Natural killer cell (primary cell): ENCODE results near the gene SCYL3. TPM values are rescaled to one million over a fixed set of nuclear protein-coding genes. Genes with fewer than 3 reads are reported as not detected.
A peak's percentile ranks its signal among the peaks of the same experiment; 100 is the strongest.

Experiments used
- ATAC-seq, 3 donors: fragments of 150-1000 bp in 2 of 3; fragments of 200-7000 bp in 1 of 3; cut with Tn5 transposase; 1 replicate in 1 of 3; 2 replicates in 2 of 3; pipeline ENCODE4 v1.10.0; 2021; ENCODE audit warnings: mild to moderate bottlenecking in 2 of 3, moderate library complexity in 2 of 3
- DNase-seq, 2 donors: peaks; one replicate each; pipeline versions ENCODE4 v3.0.0 to v3.0.0-alpha.2; 2013 to 2021; ENCODE audit warnings: mixed read lengths in 1 of 2
- H3K27ac ChIP-seq: one replicate; pipeline ENCODE4 v1.5.1; 2013; ENCODE audit warnings: mild to moderate bottlenecking, low read length
- H3K27me3 ChIP-seq: one replicate; pipeline ENCODE4 v1.6.1; 2013; ENCODE audit warnings: low read length; ENCODE audit not compliant: control insufficient read depth, insufficient read depth
- H3K36me3 ChIP-seq: one replicate; pipeline ENCODE4 v1.6.1; 2013; ENCODE audit warnings: low read length; ENCODE audit not compliant: control insufficient read depth, insufficient read depth
- H3K4me1 ChIP-seq: one replicate; pipeline ENCODE4 v1.6.1; 2013; ENCODE audit warnings: low read length; ENCODE audit not compliant: control insufficient read depth, insufficient read depth
- H3K4me3 ChIP-seq: one replicate; pipeline ENCODE4 v1.5.1; 2013; ENCODE audit warnings: low read length
- H3K9me3 ChIP-seq: one replicate; pipeline ENCODE4 v1.6.1; 2013; ENCODE audit warnings: low read length; ENCODE audit not compliant: control insufficient read depth, insufficient read depth
- H3K27ac Mint-ChIP-seq, 2 donors: one replicate each; pipeline ENCODE4 v1.8.0; 2022; ENCODE audit warnings: mild to moderate bottlenecking in 2 of 2, mixed read lengths in 2 of 2, moderate library complexity in 1 of 2
- H3K27me3 Mint-ChIP-seq, 2 donors: one replicate each; pipeline ENCODE4 v1.8.0; 2022; ENCODE audit warnings: low read depth in 2 of 2, mixed read lengths in 2 of 2
- H3K36me3 Mint-ChIP-seq: one replicate; pipeline ENCODE4 v1.8.0; 2022; ENCODE audit warnings: mixed read lengths
- H3K4me1 Mint-ChIP-seq, 2 donors: one replicate each; pipeline ENCODE4 v1.8.0; 2022; ENCODE audit warnings: mixed read lengths in 2 of 2
- H3K4me3 Mint-ChIP-seq: one replicate; pipeline ENCODE4 v1.8.0; 2022; ENCODE audit warnings: mild to moderate bottlenecking, moderate library complexity, mixed read lengths
- H3K9me3 Mint-ChIP-seq, 2 donors: one replicate each; pipeline ENCODE4 v1.8.0; 2022; ENCODE audit warnings: mixed read lengths in 2 of 2
- WGBS: methylation state at CpG from one replicate; pipeline ENCODE4 v1.1.7; 2013; ENCODE audit warnings: missing lambda C conversion rate; ENCODE audit not compliant: insufficient coverage; 5-methylcytosine and 5-hydroxymethylcytosine counted together
- intact Hi-C: fragments of 100-400 bp; cut with micrococcal nuclease; formaldehyde crosslinking; loops from one replicate; pipeline ENCODE4 v1.14.2; 2022
- total RNA-seq, 4 donors: library from RNA; stranded (reverse); fragments of 120-200 nt in 1 of 4; gene quantifications; one replicate each; pipeline versions ENCODE4 v1.2.3 to v1.2.4, GENCODE V29; 2013 to 2022
- TF ChIP-seq, protein P1 (sequence below): fragments of 200-600 bp; IDR thresholded peaks from one replicate; pipeline ENCODE4 v1.8.0; 2022; ENCODE audit warnings: antibody characterized with exemption

The SCYL3 gene
- total RNA-seq, 3 donors from 2014 or later (not counting 1 experiment from before 2014, with no cell fraction given): 6.0 to 12.3 (median 7.0) TPM

DNA sequence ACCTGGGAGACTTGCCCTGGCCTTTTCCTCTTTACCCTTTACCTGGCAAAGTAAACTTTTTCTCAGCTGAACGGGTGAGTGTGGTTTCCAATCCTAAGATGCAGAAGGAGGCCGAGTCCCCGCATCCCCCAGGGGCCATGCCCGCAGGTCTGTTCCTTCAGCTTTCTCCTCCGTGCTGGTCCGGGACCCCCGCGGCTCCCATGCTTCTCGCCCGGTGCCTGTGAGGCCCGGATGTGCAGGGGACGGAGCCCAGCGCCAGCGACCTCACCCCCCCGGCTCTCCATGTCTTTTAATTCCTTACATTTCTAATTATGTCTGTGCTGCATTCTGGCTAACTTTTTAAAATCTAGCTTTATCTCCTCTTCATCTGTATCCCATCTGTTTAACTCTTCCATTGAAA is 21.5 kb upstream of the SCYL3 start:
- no peak for ATAC-seq
- Mint-ChIP-seq H3K9me3 (no peaks in the 10 kb centered on the region), H3K36me3 (no peaks in the 10 kb centered on the region), H3K4me3 (no peak overlapping the region), H3K27me3 (no peaks in the 10 kb centered on the region), H3K27ac (no peak overlapping the region), H3K4me1 (peaks cover 14% of the 10 kb centered on the region in 2 donors)
- intact Hi-C loops: no loop called here
- H3K36me3 ChIP-seq: peaks cover 2% of the 10 kb centered on the region
- H3K4me3 ChIP-seq: no peak overlapping the region
- H3K27me3 ChIP-seq: no peaks in the 10 kb centered on the region
- H3K9me3 ChIP-seq: no peaks in the 10 kb centered on the region
- no peak for DNase-seq
- peaks cover 17% of the 10 kb centered on the region for H3K4me1 ChIP-seq
- TF ChIP-seq, protein P1, sequence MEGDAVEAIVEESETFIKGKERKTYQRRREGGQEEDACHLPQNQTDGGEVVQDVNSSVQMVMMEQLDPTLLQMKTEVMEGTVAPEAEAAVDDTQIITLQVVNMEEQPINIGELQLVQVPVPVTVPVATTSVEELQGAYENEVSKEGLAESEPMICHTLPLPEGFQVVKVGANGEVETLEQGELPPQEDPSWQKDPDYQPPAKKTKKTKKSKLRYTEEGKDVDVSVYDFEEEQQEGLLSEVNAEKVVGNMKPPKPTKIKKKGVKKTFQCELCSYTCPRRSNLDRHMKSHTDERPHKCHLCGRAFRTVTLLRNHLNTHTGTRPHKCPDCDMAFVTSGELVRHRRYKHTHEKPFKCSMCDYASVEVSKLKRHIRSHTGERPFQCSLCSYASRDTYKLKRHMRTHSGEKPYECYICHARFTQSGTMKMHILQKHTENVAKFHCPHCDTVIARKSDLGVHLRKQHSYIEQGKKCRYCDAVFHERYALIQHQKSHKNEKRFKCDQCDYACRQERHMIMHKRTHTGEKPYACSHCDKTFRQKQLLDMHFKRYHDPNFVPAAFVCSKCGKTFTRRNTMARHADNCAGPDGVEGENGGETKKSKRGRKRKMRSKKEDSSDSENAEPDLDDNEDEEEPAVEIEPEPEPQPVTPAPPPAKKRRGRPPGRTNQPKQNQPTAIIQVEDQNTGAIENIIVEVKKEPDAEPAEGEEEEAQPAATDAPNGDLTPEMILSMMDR: no peak
- 76% methylated on average over 15 of the region's 15 CpGs for WGBS
- no peak overlapping the region for H3K27ac ChIP-seq

DNA sequence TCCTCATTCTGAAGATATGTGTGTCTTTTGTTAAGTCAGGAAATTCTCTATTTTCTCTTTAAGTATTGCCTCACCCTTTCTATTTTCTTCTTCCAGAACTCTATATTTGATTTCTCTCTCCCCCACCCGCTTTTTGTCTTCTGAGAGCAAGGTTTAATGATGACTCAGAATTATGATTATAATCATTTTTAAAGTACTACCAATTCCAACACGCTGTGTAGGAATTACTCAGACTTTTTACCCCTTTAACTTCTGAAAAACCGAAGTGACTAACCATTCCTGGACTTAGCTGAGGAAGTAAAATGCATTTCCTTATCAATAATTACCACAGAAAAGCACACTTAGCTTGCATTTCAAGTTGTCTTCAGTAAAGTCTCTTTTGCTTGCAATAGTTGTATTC is 20.8 kb upstream of the SCYL3 start:
- Histone ChIP-seq H3K4me1 (peaks cover 18% of the 10 kb centered on the region), H3K9me3 (no peaks in the 10 kb centered on the region), H3K27me3 (no peaks in the 10 kb centered on the region), H3K4me3 (no peak overlapping the region), H3K36me3 (peaks cover 2% of the 10 kb centered on the region), H3K27ac (no peak overlapping the region)
- Mint-ChIP-seq H3K4me3 (no peak overlapping the region), H3K27me3 (no peaks in the 10 kb centered on the region), H3K9me3 (no peaks in the 10 kb centered on the region), H3K36me3 (no peaks in the 10 kb centered on the region), H3K4me1 (peaks cover 14% of the 10 kb centered on the region in 2 donors), H3K27ac (no peak overlapping the region)
- 66% methylated on average over 2 of the region's 3 CpGs for WGBS
- intact Hi-C loops: no loop called here
- TF ChIP-seq, protein P1: no peak
- ATAC-seq (no peak), DNase-seq (no peak)

DNA sequence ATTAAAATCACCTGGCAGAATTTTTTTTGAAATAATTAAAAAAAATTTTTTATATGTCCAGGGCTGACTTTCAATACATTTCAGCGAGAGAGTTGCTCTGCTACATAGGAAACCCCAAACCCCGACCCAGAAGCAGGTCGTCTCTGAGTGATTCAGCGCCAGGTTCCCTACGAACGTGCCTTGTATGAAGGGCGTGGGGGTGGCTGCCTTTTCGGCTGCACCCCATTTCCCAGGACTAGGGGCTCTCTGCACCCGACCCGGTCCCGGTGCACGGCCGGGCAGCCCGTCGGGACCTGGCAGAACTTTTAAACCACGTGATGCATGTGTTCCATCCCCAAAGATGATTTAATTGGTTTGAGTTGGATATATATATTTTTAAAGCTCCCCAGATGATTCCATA is 15.8 kb upstream of the SCYL3 start:
- H3K36me3 Mint-ChIP-seq: no peaks in the 10 kb centered on the region
- no peak overlapping the region for H3K4me3 Mint-ChIP-seq
- 80% methylated on average over 16 of the region's 16 CpGs for WGBS
- peak overlapping the region; percentile 74 to 83 for H3K27ac Mint-ChIP-seq
- ATAC-seq: no peak
- H3K4me3 ChIP-seq: no peak overlapping the region
- peaks cover 9 to 19% of the 10 kb centered on the region in 2 donors for H3K4me1 Mint-ChIP-seq
- no peaks in the 10 kb centered on the region for H3K27me3 ChIP-seq
- intact Hi-C loops: no loop called here
- no peaks in the 10 kb centered on the region for H3K9me3 ChIP-seq
- peak overlapping the region; percentile 66 for H3K27ac ChIP-seq
- no peaks in the 10 kb centered on the region for H3K9me3 Mint-ChIP-seq
- H3K36me3 ChIP-seq: no peaks in the 10 kb centered on the region
- DNase-seq: no peak
- peaks cover 6% of the 10 kb centered on the region for H3K4me1 ChIP-seq
- TF ChIP-seq, protein P1: no peak
- no peaks in the 10 kb centered on the region for H3K27me3 Mint-ChIP-seq

DNA sequence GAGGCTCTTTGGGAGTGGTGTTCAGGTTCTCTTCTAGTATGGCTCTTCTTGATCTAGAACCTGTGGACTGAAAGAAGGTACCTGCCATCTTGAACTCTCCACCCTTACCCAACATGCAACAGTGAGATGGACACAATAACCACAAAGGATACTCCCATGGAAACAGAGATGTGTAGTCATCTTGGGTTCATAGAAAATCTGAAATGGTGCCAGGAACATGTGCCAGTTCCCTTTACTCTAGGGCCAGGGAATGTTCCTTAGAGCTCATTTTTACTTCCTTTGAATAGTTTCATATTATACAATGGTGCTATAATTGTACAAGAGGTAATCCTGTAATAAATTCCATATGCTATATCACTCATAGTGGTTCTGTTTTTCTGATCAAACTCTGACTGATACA is 13.2 kb upstream of the SCYL3 start:
- H3K4me1 Mint-ChIP-seq: peaks cover 23 to 34% of the 10 kb centered on the region in 2 donors
- Histone ChIP-seq H3K36me3 (no peaks in the 10 kb centered on the region), H3K4me1 (peaks cover 12% of the 10 kb centered on the region), H3K27me3 (no peaks in the 10 kb centered on the region), H3K27ac (no peak overlapping the region), H3K9me3 (no peaks in the 10 kb centered on the region), H3K4me3 (no peak overlapping the region)
- no peak for ATAC-seq
- no peaks in the 10 kb centered on the region for H3K36me3 Mint-ChIP-seq
- no peak overlapping the region for H3K4me3 Mint-ChIP-seq
- TF ChIP-seq, protein P1: no peak
- intact Hi-C loops: no loop called here
- H3K27ac Mint-ChIP-seq: peak overlapping the region in 1 of 2 donors; percentile 42
- no peaks in the 10 kb centered on the region for H3K9me3 Mint-ChIP-seq
- H3K27me3 Mint-ChIP-seq: no peaks in the 10 kb centered on the region
- no peak for DNase-seq
